GM23338 (cell line): ENCODE results near the gene KCNF1. TPM values are rescaled to one million over a fixed set of nuclear protein-coding genes. Genes with fewer than 3 reads are reported as not detected.
A peak's percentile ranks its signal among the peaks of the same experiment; 100 is the strongest.

Experiments
- ATAC-seq: fragments of 200-7000 bp; cut with Tn5 transposase; 3 replicates; pipeline ENCODE4 v1.9.1; 2020
- DNase-seq: peaks from one replicate; pipeline ENCODE4 v3.0.0-alpha.2; 2015; ENCODE audit warnings: low spot score
- H2AFZ ChIP-seq: fragments of 200-600 bp; sonication (generic); 2 replicates; pipeline ENCODE4 v1.8.0; 2016; ENCODE audit warnings: antibody characterized with exemption, mild to moderate bottlenecking, moderate library complexity
- H3F3A ChIP-seq: fragments of 200-600 bp; sonication (generic); replicated peaks from 2 replicates; pipeline ENCODE4 v1.8.0; 2017; ENCODE audit warnings: antibody characterized with exemption, mixed run types, low read depth
- H3K27ac ChIP-seq: fragments of 200-600 bp; sonication (generic); 2 replicates; pipeline ENCODE4 v1.6.1; 2016; ENCODE audit warnings: low read depth
- H3K27me3 ChIP-seq: fragments of 200-600 bp; sonication (generic); 2 replicates; pipeline ENCODE4 v1.8.0; 2016; ENCODE audit warnings: mild to moderate bottlenecking, mixed run types, moderate library complexity; ENCODE audit not compliant: insufficient read depth
- H3K36me3 ChIP-seq: fragments of 200-600 bp; sonication (generic); 2 replicates; pipeline ENCODE4 v1.8.0; 2016; ENCODE audit warnings: mild to moderate bottlenecking; ENCODE audit not compliant: insufficient read depth
- H3K4me1 ChIP-seq: fragments of 200-600 bp; sonication (generic); 2 replicates; pipeline ENCODE4 v1.8.0; 2016; ENCODE audit warnings: mild to moderate bottlenecking, moderate library complexity; ENCODE audit not compliant: insufficient read depth
- H3K4me2 ChIP-seq: fragments of 200-600 bp; sonication (generic); 2 replicates; pipeline ENCODE4 v1.7.1; 2017; ENCODE audit warnings: mixed run types
- H3K4me3 ChIP-seq: fragments of 200-600 bp; sonication (generic); 2 replicates; pipeline ENCODE4 v1.6.1; 2016; ENCODE audit warnings: mixed run types
- H3K79me2 ChIP-seq: fragments of 200-600 bp; sonication (generic); replicated peaks from 2 replicates; pipeline ENCODE4 v1.8.0; 2017; ENCODE audit warnings: mild to moderate bottlenecking; ENCODE audit not compliant: insufficient read depth
- H3K9me2 ChIP-seq: fragments of 200-600 bp; sonication (generic); 2 replicates; pipeline ENCODE4 v1.8.0; 2017; ENCODE audit not compliant: insufficient read depth
- H4K20me1 ChIP-seq: fragments of 200-600 bp; sonication (generic); replicated peaks from 2 replicates; pipeline ENCODE4 v1.8.0; 2017; ENCODE audit warnings: mild to moderate bottlenecking; ENCODE audit not compliant: insufficient read depth
- H3K27ac Mint-ChIP-seq: 2 replicates; pipeline ENCODE4 v1.8.0; 2020; ENCODE audit warnings: inconsistent platforms, mild to moderate bottlenecking, moderate library complexity, mixed read lengths
- H3K27me3 Mint-ChIP-seq: 3 replicates; pipeline ENCODE4 v1.8.0; 2022; ENCODE audit warnings: low read depth, mild to moderate bottlenecking, moderate library complexity, mixed read lengths, inconsistent platforms; ENCODE audit not compliant: insufficient read depth, poor library complexity
- H3K36me3 Mint-ChIP-seq: 3 replicates; pipeline ENCODE4 v1.8.0; 2021; ENCODE audit warnings: low read depth, mild to moderate bottlenecking, inconsistent platforms, moderate library complexity, mixed read lengths
- H3K4me1 Mint-ChIP-seq: 3 replicates; pipeline ENCODE4 v1.8.0; 2020; ENCODE audit warnings: mild to moderate bottlenecking, inconsistent platforms, mixed read lengths
- H3K4me3 Mint-ChIP-seq: 3 replicates; pipeline ENCODE4 v1.8.0; 2021; ENCODE audit warnings: moderate library complexity, mild to moderate bottlenecking, inconsistent platforms, mixed read lengths
- H3K9me3 Mint-ChIP-seq: 3 replicates; pipeline ENCODE4 v1.8.0; 2020; ENCODE audit warnings: moderate library complexity, mild to moderate bottlenecking, inconsistent platforms, mixed read lengths
- CREB1 ChIP-seq: fragments of 250-450 bp; sonication (Bioruptor Pico); IDR thresholded peaks from 2 replicates; pipeline ENCODE4 v1.5.0; 2020; ENCODE audit warnings: low read depth, mild to moderate bottlenecking, moderate library complexity
- EZH2 ChIP-seq: fragments of 200-600 bp; sonication (generic); IDR thresholded peaks from one replicate; pipeline ENCODE4 v1.8.0; 2017; ENCODE audit warnings: antibody characterized with exemption, mild to moderate bottlenecking, low read depth; ENCODE audit not compliant: unreplicated experiment
- EZH2phosphoT487 ChIP-seq: fragments of 200-600 bp; sonication (generic); IDR thresholded peaks from one replicate; pipeline ENCODE4 v1.8.1; 2018; ENCODE audit warnings: antibody characterized with exemption; ENCODE audit not compliant: unreplicated experiment
- JUNB ChIP-seq: IDR thresholded peaks from one replicate; pipeline ENCODE4 v1.6.1; 2016; ENCODE audit warnings: antibody characterized with exemption; ENCODE audit not compliant: unreplicated experiment
- NANOG ChIP-seq: IDR thresholded peaks from 2 replicates; pipeline ENCODE4 v1.6.1; 2016; ENCODE audit warnings: antibody characterized with exemption, borderline replicate concordance
- POLR2AphosphoS5 ChIP-seq: IDR thresholded peaks from 2 replicates; pipeline ENCODE4 v1.6.1; 2016; ENCODE audit warnings: antibody characterized with exemption, low read depth
- STAT1 ChIP-seq: IDR thresholded peaks from one replicate; pipeline ENCODE4 v1.6.1; 2016; ENCODE audit warnings: antibody characterized with exemption; ENCODE audit not compliant: unreplicated experiment
- ZNF114 ChIP-seq: fragments of 250-450 bp; sonication (Bioruptor Pico); IDR thresholded peaks from 2 replicates; pipeline ENCODE4 v1.5.0; 2020; ENCODE audit warnings: mild to moderate bottlenecking, moderate library complexity
- ZNF331 ChIP-seq: fragments of 250-450 bp; sonication (Bioruptor Pico); IDR thresholded peaks from 2 replicates; pipeline ENCODE4 v1.5.0; 2020; ENCODE audit warnings: low read depth, mild to moderate bottlenecking, moderate library complexity
- ZNF462 ChIP-seq: fragments of 250-450 bp; sonication (Bioruptor Pico); IDR thresholded peaks from 2 replicates; pipeline ENCODE4 v1.5.0; 2020; ENCODE audit warnings: mild to moderate bottlenecking, moderate library complexity
- polyA plus RNA-seq: library from polyadenylated mRNA; unstranded; fragments of >200 nt; fragmentation: Nextera tagmentation; extraction: Ambion mirVana; gene quantifications from 2 replicates; pipeline ENCODE4 v1.2.1, GENCODE V29; 2016
- total RNA-seq: library from RNA; depleted of rRNA; stranded (reverse); fragments of >200 nt; shearing (Covaris generic); gene quantifications from 2 replicates; pipeline ENCODE4 v1.2.3, GENCODE V29; 2014
- TF ChIP-seq, protein P1 (sequence below): IDR thresholded peaks from one replicate; pipeline ENCODE4 v1.6.1; 2018; ENCODE audit warnings: antibody characterized with exemption; ENCODE audit not compliant: unreplicated experiment
- TF ChIP-seq, protein P2 (sequence below), 2 experiments: fragments of 200-600 bp in 1 of 2; sonication (generic) in 1 of 2; conservative IDR thresholded peaks; 2 replicates each; pipeline versions ENCODE4 v1.5.1 to v1.6.1; 2016 to 2017; ENCODE audit warnings: antibody characterized with exemption in 2 of 2, low read depth in 2 of 2, mild to moderate bottlenecking in 2 of 2, moderate library complexity in 1 of 2
- TF ChIP-seq, protein P3 (sequence below): IDR thresholded peaks from 2 replicates; pipeline ENCODE4 v1.6.1; 2016; ENCODE audit warnings: antibody characterized with exemption

KCNF1 gene
- total and polyA plus RNA-seq, 2 experiments from 2014 or later = 0.11 to 1.5 TPM

DNA sequence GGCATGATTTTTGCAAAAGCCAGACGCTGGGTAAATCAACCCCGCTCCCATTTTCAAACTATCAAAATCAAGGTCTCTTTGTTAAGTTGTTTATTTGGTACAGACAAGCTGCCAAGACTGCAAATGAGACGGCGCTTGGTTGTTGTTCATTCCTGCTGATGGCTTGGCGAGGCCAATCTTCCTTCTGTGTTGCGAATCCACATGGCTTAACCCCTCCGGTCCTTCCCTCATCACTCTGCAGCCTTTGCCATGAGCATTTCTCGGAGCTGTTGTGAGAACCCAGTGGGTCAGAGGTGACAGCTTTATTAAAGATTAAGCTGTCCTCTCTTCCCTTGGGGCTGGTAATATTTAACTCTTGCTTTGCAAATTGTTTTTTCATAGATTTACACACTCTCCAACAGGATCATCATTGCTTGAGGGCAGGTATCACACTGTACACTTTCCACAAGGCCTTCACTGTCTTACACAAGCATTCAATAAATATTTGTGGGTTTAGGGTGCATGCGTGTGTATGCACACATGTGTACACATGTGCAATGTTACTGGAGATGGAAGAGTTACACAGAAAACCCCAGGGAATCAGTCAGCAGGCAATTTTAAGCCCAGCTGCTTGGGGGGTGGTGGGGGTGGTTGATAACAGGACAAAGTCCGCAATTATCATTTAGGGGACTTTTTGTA, 27.8 kb upstream of the KCNF1 start:
- TF ChIP-seq CREB1 (no peak), NANOG (no peak), POLR2AphosphoS5 (no peak), EZH2phosphoT487 (no peak), EZH2 (no peak), ZNF114 (no peak), STAT1 (no peak), ZNF462 (CRISPR knock-in tag) (no peak), JUNB (no peak), ZNF331 (CRISPR knock-in tag) (no peak)
- TF ChIP-seq, protein P1, sequence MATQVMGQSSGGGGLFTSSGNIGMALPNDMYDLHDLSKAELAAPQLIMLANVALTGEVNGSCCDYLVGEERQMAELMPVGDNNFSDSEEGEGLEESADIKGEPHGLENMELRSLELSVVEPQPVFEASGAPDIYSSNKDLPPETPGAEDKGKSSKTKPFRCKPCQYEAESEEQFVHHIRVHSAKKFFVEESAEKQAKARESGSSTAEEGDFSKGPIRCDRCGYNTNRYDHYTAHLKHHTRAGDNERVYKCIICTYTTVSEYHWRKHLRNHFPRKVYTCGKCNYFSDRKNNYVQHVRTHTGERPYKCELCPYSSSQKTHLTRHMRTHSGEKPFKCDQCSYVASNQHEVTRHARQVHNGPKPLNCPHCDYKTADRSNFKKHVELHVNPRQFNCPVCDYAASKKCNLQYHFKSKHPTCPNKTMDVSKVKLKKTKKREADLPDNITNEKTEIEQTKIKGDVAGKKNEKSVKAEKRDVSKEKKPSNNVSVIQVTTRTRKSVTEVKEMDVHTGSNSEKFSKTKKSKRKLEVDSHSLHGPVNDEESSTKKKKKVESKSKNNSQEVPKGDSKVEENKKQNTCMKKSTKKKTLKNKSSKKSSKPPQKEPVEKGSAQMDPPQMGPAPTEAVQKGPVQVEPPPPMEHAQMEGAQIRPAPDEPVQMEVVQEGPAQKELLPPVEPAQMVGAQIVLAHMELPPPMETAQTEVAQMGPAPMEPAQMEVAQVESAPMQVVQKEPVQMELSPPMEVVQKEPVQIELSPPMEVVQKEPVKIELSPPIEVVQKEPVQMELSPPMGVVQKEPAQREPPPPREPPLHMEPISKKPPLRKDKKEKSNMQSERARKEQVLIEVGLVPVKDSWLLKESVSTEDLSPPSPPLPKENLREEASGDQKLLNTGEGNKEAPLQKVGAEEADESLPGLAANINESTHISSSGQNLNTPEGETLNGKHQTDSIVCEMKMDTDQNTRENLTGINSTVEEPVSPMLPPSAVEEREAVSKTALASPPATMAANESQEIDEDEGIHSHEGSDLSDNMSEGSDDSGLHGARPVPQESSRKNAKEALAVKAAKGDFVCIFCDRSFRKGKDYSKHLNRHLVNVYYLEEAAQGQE = no peak
- TF ChIP-seq, protein P2, sequence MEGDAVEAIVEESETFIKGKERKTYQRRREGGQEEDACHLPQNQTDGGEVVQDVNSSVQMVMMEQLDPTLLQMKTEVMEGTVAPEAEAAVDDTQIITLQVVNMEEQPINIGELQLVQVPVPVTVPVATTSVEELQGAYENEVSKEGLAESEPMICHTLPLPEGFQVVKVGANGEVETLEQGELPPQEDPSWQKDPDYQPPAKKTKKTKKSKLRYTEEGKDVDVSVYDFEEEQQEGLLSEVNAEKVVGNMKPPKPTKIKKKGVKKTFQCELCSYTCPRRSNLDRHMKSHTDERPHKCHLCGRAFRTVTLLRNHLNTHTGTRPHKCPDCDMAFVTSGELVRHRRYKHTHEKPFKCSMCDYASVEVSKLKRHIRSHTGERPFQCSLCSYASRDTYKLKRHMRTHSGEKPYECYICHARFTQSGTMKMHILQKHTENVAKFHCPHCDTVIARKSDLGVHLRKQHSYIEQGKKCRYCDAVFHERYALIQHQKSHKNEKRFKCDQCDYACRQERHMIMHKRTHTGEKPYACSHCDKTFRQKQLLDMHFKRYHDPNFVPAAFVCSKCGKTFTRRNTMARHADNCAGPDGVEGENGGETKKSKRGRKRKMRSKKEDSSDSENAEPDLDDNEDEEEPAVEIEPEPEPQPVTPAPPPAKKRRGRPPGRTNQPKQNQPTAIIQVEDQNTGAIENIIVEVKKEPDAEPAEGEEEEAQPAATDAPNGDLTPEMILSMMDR (conservative IDR thresholded peaks at IDR 0.05; ENCODE audit: low read depth in 2 of 2) = no peak
- TF ChIP-seq, protein P3, sequence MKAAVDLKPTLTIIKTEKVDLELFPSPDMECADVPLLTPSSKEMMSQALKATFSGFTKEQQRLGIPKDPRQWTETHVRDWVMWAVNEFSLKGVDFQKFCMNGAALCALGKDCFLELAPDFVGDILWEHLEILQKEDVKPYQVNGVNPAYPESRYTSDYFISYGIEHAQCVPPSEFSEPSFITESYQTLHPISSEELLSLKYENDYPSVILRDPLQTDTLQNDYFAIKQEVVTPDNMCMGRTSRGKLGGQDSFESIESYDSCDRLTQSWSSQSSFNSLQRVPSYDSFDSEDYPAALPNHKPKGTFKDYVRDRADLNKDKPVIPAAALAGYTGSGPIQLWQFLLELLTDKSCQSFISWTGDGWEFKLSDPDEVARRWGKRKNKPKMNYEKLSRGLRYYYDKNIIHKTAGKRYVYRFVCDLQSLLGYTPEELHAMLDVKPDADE = no peak

More for the DNA sequence above, 27.8 kb upstream of the KCNF1 start:
- Histone ChIP-seq H3K4me1 (peaks cover 19% of the 10 kb centered on the region), H3K79me2 (no peaks in the 10 kb centered on the region), H2AFZ (peak overlapping the region; percentile 96), H3K4me2 (peak overlapping the region; percentile 70), H3K27me3 (no peaks in the 10 kb centered on the region), H3F3A (no peaks in the 10 kb centered on the region), H3K4me3 (peak overlapping the region; percentile 32; the same call in 1 of the 2 replicates), H3K36me3 (no peaks in the 10 kb centered on the region), H4K20me1 (no peaks in the 10 kb centered on the region), H3K9me2 (no peaks in the 10 kb centered on the region), H3K27ac (no peak overlapping the region)
- peak; percentile 46 for ATAC-seq
- Mint-ChIP-seq H3K27me3 (peaks cover 2% of the 10 kb centered on the region), H3K27ac (peak overlapping the region; percentile 76), H3K4me3 (peak overlapping the region; percentile 16; the same call in 1 of the 3 replicates), H3K9me3 (no peaks in the 10 kb centered on the region; the same call in 2 of the 3 replicates), H3K36me3 (no peaks in the 10 kb centered on the region), H3K4me1 (peaks cover 41% of the 10 kb centered on the region)
- no peak for DNase-seq
